ENCODE measurements around the gene SLC6A17. TPM values are rescaled to one million over a fixed set of nuclear protein-coding genes. Genes with fewer than 3 reads are reported as not detected.

Gene SLC6A17
- total RNA-seq, 2 donors from 2014 or later: 0.14 TPM

DNA sequence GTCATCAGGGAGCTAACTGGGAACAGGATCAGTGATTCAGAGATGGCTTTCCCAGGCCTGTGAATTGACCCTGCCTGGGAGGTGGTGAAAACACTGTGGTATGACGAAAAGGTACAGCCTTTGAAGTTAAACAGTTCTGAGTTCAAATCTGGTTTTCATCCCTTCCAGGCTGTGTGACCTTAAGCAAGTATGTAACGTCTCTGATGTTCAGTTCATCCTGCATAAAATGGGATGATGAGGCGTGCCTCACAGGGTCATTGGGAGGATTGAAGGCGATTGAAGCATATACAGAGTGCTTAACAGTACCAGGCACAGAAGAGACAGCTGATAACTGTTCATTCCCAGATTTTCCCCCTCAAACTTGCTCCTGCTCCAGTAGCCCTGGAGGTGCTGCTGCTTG is 70.8 kb downstream of the SLC6A17 start:
- no peak overlapping the region for H3K27ac ChIP-seq
- TF ChIP-seq, protein P1, sequence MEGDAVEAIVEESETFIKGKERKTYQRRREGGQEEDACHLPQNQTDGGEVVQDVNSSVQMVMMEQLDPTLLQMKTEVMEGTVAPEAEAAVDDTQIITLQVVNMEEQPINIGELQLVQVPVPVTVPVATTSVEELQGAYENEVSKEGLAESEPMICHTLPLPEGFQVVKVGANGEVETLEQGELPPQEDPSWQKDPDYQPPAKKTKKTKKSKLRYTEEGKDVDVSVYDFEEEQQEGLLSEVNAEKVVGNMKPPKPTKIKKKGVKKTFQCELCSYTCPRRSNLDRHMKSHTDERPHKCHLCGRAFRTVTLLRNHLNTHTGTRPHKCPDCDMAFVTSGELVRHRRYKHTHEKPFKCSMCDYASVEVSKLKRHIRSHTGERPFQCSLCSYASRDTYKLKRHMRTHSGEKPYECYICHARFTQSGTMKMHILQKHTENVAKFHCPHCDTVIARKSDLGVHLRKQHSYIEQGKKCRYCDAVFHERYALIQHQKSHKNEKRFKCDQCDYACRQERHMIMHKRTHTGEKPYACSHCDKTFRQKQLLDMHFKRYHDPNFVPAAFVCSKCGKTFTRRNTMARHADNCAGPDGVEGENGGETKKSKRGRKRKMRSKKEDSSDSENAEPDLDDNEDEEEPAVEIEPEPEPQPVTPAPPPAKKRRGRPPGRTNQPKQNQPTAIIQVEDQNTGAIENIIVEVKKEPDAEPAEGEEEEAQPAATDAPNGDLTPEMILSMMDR (IDR thresholded peaks at IDR 0.05): no peak
- no peak for ATAC-seq (ENCODE audit: insufficient number of reproducible peaks, low FRiP score, low read depth)
- no peak overlapping the region for H3K4me3 ChIP-seq
- H3K36me3 ChIP-seq: peaks cover 17% of the 10 kb centered on the region
- no peaks in the 10 kb centered on the region for H3K27me3 ChIP-seq (replicated peaks; ENCODE audit: insufficient read depth)
- no peak for DNase-seq (ENCODE audit: low spot score)
- H3K4me1 ChIP-seq (ENCODE audit: control insufficient read depth in 1 of 2, low read depth in 2 of 2): peaks cover 0 to 2% of the 10 kb centered on the region in 2 donors
- no peaks in the 10 kb centered on the region for H3K9me3 ChIP-seq

DNA sequence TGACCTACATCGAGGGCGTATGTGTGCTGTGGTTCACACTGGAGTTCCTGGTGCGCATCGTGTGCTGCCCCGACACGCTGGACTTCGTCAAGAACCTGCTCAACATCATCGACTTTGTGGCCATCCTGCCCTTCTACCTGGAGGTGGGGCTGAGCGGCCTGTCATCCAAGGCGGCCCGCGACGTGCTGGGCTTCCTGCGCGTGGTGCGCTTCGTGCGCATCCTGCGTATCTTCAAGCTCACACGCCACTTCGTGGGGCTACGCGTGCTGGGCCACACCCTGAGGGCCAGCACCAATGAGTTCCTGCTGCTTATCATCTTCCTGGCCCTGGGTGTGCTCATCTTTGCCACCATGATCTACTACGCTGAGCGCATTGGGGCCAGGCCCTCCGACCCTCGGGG is 72.8 kb downstream of the SLC6A17 start:
- Histone ChIP-seq H3K36me3 (peaks cover 27% of the 10 kb centered on the region), H3K27me3 (replicated peaks; ENCODE audit: insufficient read depth) (no peaks in the 10 kb centered on the region), H3K9me3 (no peaks in the 10 kb centered on the region), H3K4me1 (ENCODE audit: control insufficient read depth in 1 of 2, low read depth in 2 of 2) (no peaks in the 10 kb centered on the region), H3K27ac (no peak overlapping the region), H3K4me3 (no peak overlapping the region)
- ATAC-seq (ENCODE audit: insufficient number of reproducible peaks, low FRiP score, low read depth) (no peak), DNase-seq (ENCODE audit: low spot score) (no peak)
- TF ChIP-seq, protein P1 (IDR thresholded peaks at IDR 0.05): no peak

DNA sequence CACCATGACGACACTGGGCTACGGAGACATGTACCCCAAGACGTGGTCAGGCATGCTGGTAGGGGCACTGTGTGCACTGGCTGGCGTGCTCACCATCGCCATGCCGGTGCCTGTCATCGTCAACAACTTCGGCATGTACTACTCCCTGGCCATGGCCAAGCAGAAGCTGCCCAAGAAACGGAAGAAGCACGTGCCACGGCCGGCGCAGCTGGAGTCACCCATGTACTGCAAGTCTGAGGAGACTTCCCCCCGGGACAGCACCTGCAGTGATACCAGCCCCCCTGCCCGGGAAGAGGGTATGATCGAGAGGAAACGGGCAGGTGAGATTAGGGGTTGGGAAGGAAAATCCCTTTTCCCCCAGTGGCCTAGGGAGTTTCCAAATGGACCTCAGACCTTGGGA is 73.3 kb downstream of the SLC6A17 start:
- TF ChIP-seq, protein P1 (IDR thresholded peaks at IDR 0.05): no peak
- H3K27ac ChIP-seq: no peak overlapping the region
- no peaks in the 10 kb centered on the region for H3K4me1 ChIP-seq (ENCODE audit: control insufficient read depth in 1 of 2, low read depth in 2 of 2)
- H3K9me3 ChIP-seq: no peaks in the 10 kb centered on the region
- H3K36me3 ChIP-seq: peaks cover 28% of the 10 kb centered on the region
- no peak overlapping the region for H3K4me3 ChIP-seq
- DNase-seq (ENCODE audit: low spot score) (no peak), ATAC-seq (ENCODE audit: insufficient number of reproducible peaks, low FRiP score, low read depth) (no peak)
- no peaks in the 10 kb centered on the region for H3K27me3 ChIP-seq (replicated peaks; ENCODE audit: insufficient read depth)

DNA sequence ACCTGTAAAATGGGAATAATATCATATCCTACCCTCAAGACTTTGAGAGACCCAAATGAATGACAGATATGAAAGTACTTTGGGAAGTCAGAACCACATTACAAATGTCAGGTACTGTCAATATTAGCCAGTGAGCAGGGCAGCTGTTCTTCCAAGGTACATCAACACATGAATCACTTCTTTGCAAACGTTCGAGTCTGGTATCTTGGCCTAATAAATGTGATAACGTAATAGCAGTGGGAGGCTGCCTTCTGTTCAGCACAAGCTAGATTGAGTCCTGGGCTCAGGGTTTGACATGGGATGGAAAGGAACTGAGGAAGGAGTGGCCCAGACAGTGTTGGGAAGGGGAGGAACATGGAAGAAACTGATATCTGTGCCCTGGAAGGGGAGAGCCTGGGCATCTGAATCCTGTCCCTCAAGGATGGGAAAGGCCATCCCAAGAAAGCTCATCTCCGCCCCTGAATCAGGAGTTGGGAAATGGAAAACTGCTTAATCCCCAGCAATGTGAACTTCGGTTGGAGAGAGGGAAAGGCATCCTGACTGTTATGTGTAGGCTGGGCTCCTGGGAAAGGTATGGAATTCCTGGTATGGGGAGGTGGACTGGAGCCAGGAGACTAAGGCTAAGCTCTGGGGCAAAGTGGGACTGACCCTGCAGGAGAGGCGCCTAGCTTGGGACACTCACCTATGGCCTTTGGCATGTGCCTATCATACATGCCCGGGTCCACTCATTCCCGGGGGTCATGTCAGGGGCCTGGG is 74.1 kb downstream of the SLC6A17 start:
- H3K4me3 ChIP-seq: no peak overlapping the region
- no peak overlapping the region for H3K27ac ChIP-seq
- TF ChIP-seq, protein P1 (IDR thresholded peaks at IDR 0.05): no peak
- DNase-seq (ENCODE audit: low spot score): no peak
- no peaks in the 10 kb centered on the region for H3K27me3 ChIP-seq (replicated peaks; ENCODE audit: insufficient read depth)
- peaks cover 34% of the 10 kb centered on the region for H3K36me3 ChIP-seq
- H3K9me3 ChIP-seq: no peaks in the 10 kb centered on the region
- ATAC-seq (ENCODE audit: insufficient number of reproducible peaks, low FRiP score, low read depth): no peak
- H3K4me1 ChIP-seq (ENCODE audit: control insufficient read depth in 1 of 2, low read depth in 2 of 2): no peaks in the 10 kb centered on the region

DNA sequence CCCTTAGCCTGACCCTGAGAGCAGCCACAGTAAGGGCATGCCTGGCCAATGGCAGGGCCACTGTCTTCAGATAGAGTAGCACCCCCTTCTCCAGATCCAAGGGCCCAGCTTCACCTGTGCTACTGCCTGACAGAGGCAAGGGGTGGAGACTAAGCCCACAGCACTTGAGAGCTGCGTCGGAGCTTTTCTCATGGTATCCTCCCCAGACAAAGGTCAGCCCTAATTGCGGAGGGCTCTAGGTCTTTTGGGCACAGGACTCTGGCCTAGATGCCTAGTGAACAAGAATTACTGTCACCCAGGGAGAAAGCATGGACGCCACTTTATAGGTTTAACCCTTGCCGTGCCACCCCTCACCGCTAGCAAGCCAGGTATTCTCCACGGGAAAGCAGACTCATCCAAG is 74.9 kb downstream of the SLC6A17 start:
- no peaks in the 10 kb centered on the region for H3K27me3 ChIP-seq (replicated peaks; ENCODE audit: insufficient read depth)
- H3K4me3 ChIP-seq: no peak overlapping the region
- no peak overlapping the region for H3K27ac ChIP-seq
- DNase-seq (ENCODE audit: low spot score) (no peak), ATAC-seq (ENCODE audit: insufficient number of reproducible peaks, low FRiP score, low read depth) (no peak)
- H3K9me3 ChIP-seq: no peaks in the 10 kb centered on the region
- peaks cover 34% of the 10 kb centered on the region for H3K36me3 ChIP-seq
- TF ChIP-seq, protein P1 (IDR thresholded peaks at IDR 0.05): no peak
- H3K4me1 ChIP-seq (ENCODE audit: control insufficient read depth in 1 of 2, low read depth in 2 of 2): no peaks in the 10 kb centered on the region

Data from thoracic aorta (tissue), 2 donors.